Caco-2 (cell line): Measurements from ENCODE around the gene GYPC. TPM values are rescaled to one million over a fixed set of nuclear protein-coding genes. Genes with fewer than 3 reads are reported as not detected.
"Not testable (repeated sequence)": the region's sequence is repeated elsewhere in the genome, so short reads cannot be mapped to it uniquely, and the experiment has no call there.

Experiments used
- BruUV-seq: library from RNA; stranded (reverse); fragments of 400-500 nt; replicated peaks from 2 replicates; lab custom pipeline; 2021; lab: Mats Ljungman, UMichigan
- CTCF ChIA-PET: fragments of 300-600 bp; sonication (Branson Sonifier 250); formaldehyde crosslinking; loops from one replicate; lab custom pipeline; 2022; ENCODE audit warnings: antibody characterized with exemption; lab: Charles Lee
- POLR2A ChIA-PET: fragments of 300-600 bp; sonication (Branson Sonifier 250); formaldehyde crosslinking; loops from one replicate; lab custom pipeline; 2022; ENCODE audit warnings: antibody characterized with exemption; lab: Charles Lee
- DNase-seq, 2 experiments: peaks; one replicate each; pipeline versions ENCODE4 v3.0.0 to v3.0.0-alpha.2; 2020 to 2022
- H3K27me3 ChIP-seq: replicated peaks from 2 replicates; pipeline ENCODE4 v1.6.0; 2011; ENCODE audit warnings: low read length; ENCODE audit not compliant: control insufficient read depth, insufficient read depth
- H3K36me3 ChIP-seq: 2 replicates; pipeline ENCODE4 v1.5.1; 2011; ENCODE audit warnings: low read length; ENCODE audit not compliant: control insufficient read depth, insufficient read depth
- H3K4me1 ChIP-seq: fragments of 250-450 bp; sonication (Bioruptor Pico); 2 replicates; pipeline ENCODE4 v1.5.1; 2020; ENCODE audit warnings: mild to moderate bottlenecking
- H3K4me3 ChIP-seq: 2 replicates; pipeline ENCODE4 v1.5.1; 2011; ENCODE audit warnings: low read depth, mild to moderate bottlenecking, control low read depth, low read length
- H3K9me3 ChIP-seq: fragments of 250-450 bp; sonication (Bioruptor Pico); 2 replicates; pipeline ENCODE4 v1.5.1; 2020; ENCODE audit warnings: mild to moderate bottlenecking, moderate library complexity
- H3K27ac Mint-ChIP-seq: one replicate; pipeline ENCODE4 v1.8.0; 2022; ENCODE audit warnings: mixed read lengths; ENCODE audit not compliant: unreplicated experiment
- H3K27me3 Mint-ChIP-seq: one replicate; pipeline ENCODE4 v1.8.0; 2022; ENCODE audit warnings: mixed read lengths; ENCODE audit not compliant: insufficient read depth, unreplicated experiment
- H3K36me3 Mint-ChIP-seq: one replicate; pipeline ENCODE4 v1.8.0; 2022; ENCODE audit warnings: mild to moderate bottlenecking, mixed read lengths; ENCODE audit not compliant: insufficient read depth, unreplicated experiment
- H3K4me1 Mint-ChIP-seq: one replicate; pipeline ENCODE4 v1.8.0; 2022; ENCODE audit warnings: low read depth, mixed read lengths; ENCODE audit not compliant: unreplicated experiment
- H3K4me3 Mint-ChIP-seq: one replicate; pipeline ENCODE4 v1.8.0; 2022; ENCODE audit warnings: mild to moderate bottlenecking, moderate library complexity, mixed read lengths; ENCODE audit not compliant: unreplicated experiment
- H3K9me3 Mint-ChIP-seq: one replicate; pipeline ENCODE4 v1.8.0; 2022; ENCODE audit warnings: mixed read lengths; ENCODE audit not compliant: unreplicated experiment
- CTCF ChIP-seq, 2 experiments: fragments of 200-600 bp in 1 of 2; IDR thresholded peaks; 1 replicate in 1 of 2; 2 replicates in 1 of 2; pipeline versions ENCODE4 v1.5.1 to v1.8.0; 2011 to 2022; ENCODE audit warnings: antibody characterized with exemption in 1 of 2, control low read depth in 1 of 2, inconsistent platforms in 1 of 2, low read depth in 1 of 2, low read length in 1 of 2, mild to moderate bottlenecking in 1 of 2, moderate library complexity in 1 of 2; ENCODE audit not compliant: insufficient read depth in 1 of 2, severe bottlenecking in 1 of 2, unreplicated experiment in 1 of 2
- intact Hi-C: fragments of 100-400 bp; cut with micrococcal nuclease; formaldehyde crosslinking; loops from one replicate; pipeline ENCODE4 v1.10.0; 2022; ENCODE audit not compliant: unreplicated experiment
- total RNA-seq: library from RNA; stranded (reverse); gene quantifications from 2 replicates; pipeline ENCODE4 v1.2.3, GENCODE V29; 2022

GYPC gene
- total RNA-seq, 1 experiment from 2014 or later = not detected

- no peaks in the 10 kb centered on the region for H3K9me3 ChIP-seq
- Mint-ChIP-seq H3K4me3 (no peak overlapping the region), H3K9me3 (no peaks in the 10 kb centered on the region), H3K27ac (no peak overlapping the region), H3K36me3 (no peaks in the 10 kb centered on the region), H3K27me3 (peaks cover 35% of the 10 kb centered on the region), H3K4me1 (no peaks in the 10 kb centered on the region)
- POLR2A ChIA-PET = no interaction called here
- CTCF ChIA-PET = no interaction called here
- no peaks in the 10 kb centered on the region for H3K4me1 ChIP-seq
- intact Hi-C loops = no loop called here
- no peak for TF ChIP-seq CTCF (IDR thresholded peaks at IDR 0.05; ENCODE audit: insufficient read depth in 1 of 2, low read depth in 1 of 2, low read length in 1 of 2, severe bottlenecking in 1 of 2, unreplicated experiment in 1 of 2)
- BruUV-seq = no TSS peak
- H3K27me3 ChIP-seq = no peaks in the 10 kb centered on the region; the same call in 1 of the 2 replicates
- H3K36me3 ChIP-seq = no peaks in the 10 kb centered on the region
- H3K4me3 ChIP-seq = no peak overlapping the region
- no peak for DNase-seq
These were observed 58.4 kb downstream of the GYPC start for GRCh38 chr2:126714191-126714965.

GRCh38 chr2:126715111-126715510 lies 59.2 kb downstream of the GYPC start:
- Mint-ChIP-seq H3K4me3 (no peak overlapping the region), H3K36me3 (no peaks in the 10 kb centered on the region), H3K4me1 (no peaks in the 10 kb centered on the region), H3K27ac (no peak overlapping the region), H3K27me3 (peaks cover 36% of the 10 kb centered on the region), H3K9me3 (no peaks in the 10 kb centered on the region)
- no peak for DNase-seq
- TF ChIP-seq CTCF (IDR thresholded peaks at IDR 0.05; ENCODE audit: insufficient read depth in 1 of 2, low read depth in 1 of 2, low read length in 1 of 2, severe bottlenecking in 1 of 2, unreplicated experiment in 1 of 2) = no peak
- intact Hi-C loops = no loop called here
- CTCF ChIA-PET = no interaction called here
- Histone ChIP-seq H3K36me3 (no peaks in the 10 kb centered on the region), H3K4me3 (no peak overlapping the region), H3K9me3 (no peaks in the 10 kb centered on the region), H3K27me3 (no peaks in the 10 kb centered on the region; the same call in 1 of the 2 replicates), H3K4me1 (no peaks in the 10 kb centered on the region)
- no TSS peak for BruUV-seq
- POLR2A ChIA-PET = no interaction called here

- H3K4me3 ChIP-seq = no peak overlapping the region
- Mint-ChIP-seq H3K27ac (no peak overlapping the region), H3K9me3 (no peaks in the 10 kb centered on the region), H3K4me3 (no peak overlapping the region), H3K36me3 (no peaks in the 10 kb centered on the region), H3K4me1 (no peaks in the 10 kb centered on the region), H3K27me3 (peaks cover 34% of the 10 kb centered on the region)
- H3K36me3 ChIP-seq = no peaks in the 10 kb centered on the region
- H3K9me3 ChIP-seq = no peaks in the 10 kb centered on the region
- intact Hi-C loops = no loop called here
- no TSS peak for BruUV-seq
- H3K4me1 ChIP-seq = no peaks in the 10 kb centered on the region
- TF ChIP-seq CTCF (IDR thresholded peaks at IDR 0.05; ENCODE audit: insufficient read depth in 1 of 2, low read depth in 1 of 2, low read length in 1 of 2, severe bottlenecking in 1 of 2, unreplicated experiment in 1 of 2) = no peak
- H3K27me3 ChIP-seq = no peaks in the 10 kb centered on the region; the same call in 1 of the 2 replicates
- no peak for DNase-seq
- ChIA-PET POLR2A (no interaction called here), CTCF (no interaction called here)
These were observed 59.8 kb downstream of the GYPC start for GRCh38 chr2:126715576-126716406.

- peaks cover 28% of the 10 kb centered on the region for H3K27me3 Mint-ChIP-seq
- H3K9me3 ChIP-seq, H3K9me3 Mint-ChIP-seq, H3K4me1 ChIP-seq, H3K27me3 ChIP-seq, H3K4me1 Mint-ChIP-seq, intact Hi-C loops, H3K4me3 ChIP-seq, H3K27ac Mint-ChIP-seq, H3K4me3 Mint-ChIP-seq, DNase-seq, POLR2A ChIA-PET, BruUV-seq, CTCF ChIA-PET, H3K36me3 Mint-ChIP-seq, H3K36me3 ChIP-seq: not testable (repeated sequence)
These were observed 61.3 kb downstream of the GYPC start for GRCh38 chr2:126717277-126717676.
